B cell (primary cell): Measurements from ENCODE around the gene ARHGEF4. TPM values are rescaled to one million over a fixed set of nuclear protein-coding genes. Genes with fewer than 3 reads are reported as not detected.

ENCODE experiments used
- ATAC-seq: fragments of 200-7000 bp; cut with Tn5 transposase; one replicate; pipeline ENCODE4 v1.10.0; 2021; ENCODE audit warnings: low read depth, mild to moderate bottlenecking, moderate number of reproducible peaks, moderate library complexity
- CTCF ChIA-PET: fragments of 350-600 bp; sonication (Branson Sonifier 250); formaldehyde crosslinking; loops from one replicate; lab custom pipeline; 2021; ENCODE audit warnings: antibody characterized with exemption, inconsistent platforms; lab: Charles Lee
- POLR2A ChIA-PET: fragments of 350-600 bp; sonication (Branson Sonifier 250); formaldehyde crosslinking; loops from one replicate; lab custom pipeline; 2021; ENCODE audit warnings: antibody characterized with exemption; lab: Charles Lee
- DNase-seq: peaks from one replicate; pipeline ENCODE4 v3.0.0; 2013
- H2AFZ ChIP-seq: 2 replicates; pipeline ENCODE4 v1.6.1; 2012; ENCODE audit warnings: mild to moderate bottlenecking, low read depth, low read length; ENCODE audit not compliant: insufficient read depth, poor library complexity, severe bottlenecking
- H3K27ac ChIP-seq, 2 donors: 1 replicate in 1 of 2; 2 replicates in 1 of 2; pipeline ENCODE4 v1.5.1; 2012 to 2013; ENCODE audit warnings: low read length in 2 of 2, mild to moderate bottlenecking in 2 of 2, moderate library complexity in 1 of 2
- H3K27me3 ChIP-seq, 4 experiments: fragments of 200-600 bp in 1 of 4; sonication (generic) in 1 of 4; replicated peaks in 1 of 4; 1 replicate in 2 of 4; 2 replicates in 2 of 4; pipeline versions ENCODE4 v1.6.1 to v1.7.0; 2013 to 2016; ENCODE audit warnings: low read length in 3 of 4, mild to moderate bottlenecking in 2 of 4, mixed read lengths in 1 of 4, moderate library complexity in 1 of 4; ENCODE audit not compliant: insufficient read depth in 4 of 4, control insufficient read depth in 3 of 4; ENCODE audit errors: control extremely low read depth in 1 of 4
- H3K36me3 ChIP-seq, 2 experiments: replicated peaks in 1 of 2; 1 replicate in 1 of 2; 2 replicates in 1 of 2; pipeline versions ENCODE4 v1.6.1 to v1.7.1; 2013; ENCODE audit warnings: low read length in 1 of 2; ENCODE audit not compliant: insufficient read depth in 2 of 2, control insufficient read depth in 1 of 2; ENCODE audit errors: control extremely low read depth in 1 of 2, extremely low read depth in 1 of 2
- H3K4me1 ChIP-seq, 2 donors: fragments of 200-600 bp in 1 of 2; sonication (generic) in 1 of 2; 1 replicate in 1 of 2; 2 replicates in 1 of 2; pipeline versions ENCODE4 v1.5.1 to v1.6.1; 2013 to 2017; ENCODE audit warnings: low read length in 2 of 2; ENCODE audit not compliant: control insufficient read depth in 2 of 2, insufficient read depth in 2 of 2
- H3K4me2 ChIP-seq: replicated peaks from 2 replicates; pipeline ENCODE3; 2012; ENCODE audit warnings: mild to moderate bottlenecking, low read depth, low read length; ENCODE audit not compliant: poor library complexity, severe bottlenecking
- H3K4me3 ChIP-seq, 5 experiments: fragments of 200-600 bp in 1 of 5; sonication (generic) in 1 of 5; 1 replicate in 3 of 5; 2 replicates in 2 of 5; pipeline versions ENCODE4 v1.5.1 to v1.7.0; 2011 to 2016; ENCODE audit warnings: low read length in 4 of 5, mild to moderate bottlenecking in 4 of 5, low read depth in 2 of 5, control low read depth in 1 of 5, moderate library complexity in 1 of 5; ENCODE audit not compliant: insufficient read depth in 1 of 5; ENCODE audit errors: control extremely low read depth in 1 of 5, extremely low read depth in 1 of 5
- H3K79me2 ChIP-seq: fragments of 200-600 bp; sonication (generic); one replicate; pipeline ENCODE4 v1.6.0; 2016; ENCODE audit warnings: low read length; ENCODE audit not compliant: control insufficient read depth, insufficient read depth
- H3K9ac ChIP-seq: fragments of 200-600 bp; sonication (generic); 2 replicates; pipeline ENCODE4 v1.6.1; 2017; ENCODE audit warnings: mild to moderate bottlenecking, low read length, moderate library complexity
- H3K9me3 ChIP-seq, 3 donors: one replicate each; pipeline versions ENCODE4 v1.6.1 to v1.7.1; 2013; ENCODE audit warnings: low read length in 2 of 3; ENCODE audit not compliant: control insufficient read depth in 2 of 3, insufficient read depth in 1 of 3; ENCODE audit errors: control extremely low read depth in 1 of 3
- H4K20me1 ChIP-seq: 2 replicates; pipeline ENCODE4 v1.6.0; 2012; ENCODE audit warnings: mild to moderate bottlenecking, low read length; ENCODE audit not compliant: insufficient read depth, control insufficient read depth, poor library complexity, severe bottlenecking
- H3K27ac Mint-ChIP-seq: one replicate; pipeline ENCODE4 v1.8.0; 2021; ENCODE audit warnings: mixed read lengths
- H3K27me3 Mint-ChIP-seq: one replicate; pipeline ENCODE4 v1.8.0; 2021; ENCODE audit warnings: mixed read lengths
- H3K4me1 Mint-ChIP-seq: one replicate; pipeline ENCODE4 v1.8.0; 2021; ENCODE audit warnings: mixed read lengths
- H3K4me3 Mint-ChIP-seq: one replicate; pipeline ENCODE4 v1.8.0; 2021; ENCODE audit warnings: mixed read lengths
- H3K9me3 Mint-ChIP-seq: one replicate; pipeline ENCODE4 v1.8.0; 2022; ENCODE audit warnings: mixed read lengths; ENCODE audit not compliant: insufficient read depth
- EZH2 ChIP-seq: IDR thresholded peaks from 2 replicates; pipeline ENCODE4 v1.6.1; 2012; ENCODE audit warnings: borderline replicate concordance, low read depth, mild to moderate bottlenecking, moderate library complexity, low read length; ENCODE audit not compliant: insufficient read depth, poor library complexity, severe bottlenecking
- WGBS: methylation state at CpG from one replicate; pipeline ENCODE4 v1.1.5; 2013; ENCODE audit warnings: missing lambda C conversion rate; ENCODE audit not compliant: insufficient coverage; 5-methylcytosine and 5-hydroxymethylcytosine counted together
- intact Hi-C: fragments of 100-400 bp; cut with micrococcal nuclease; formaldehyde crosslinking; loops from one replicate; pipeline ENCODE4 v1.10.0; 2022
- polyA plus RNA-seq: library from polyadenylated mRNA; depleted of rRNA; stranded (reverse); fragments of >200 nt; gene quantifications from 2 replicates; pipeline ENCODE4 v1.2.3, GENCODE V29; 2012
- total RNA-seq, 2 donors: library from RNA; stranded (reverse); fragments of 120-200 nt in 1 of 2; gene quantifications; 1 replicate in 1 of 2; 2 replicates in 1 of 2; pipeline versions ENCODE4 v1.2.3 to v1.2.4, GENCODE V29; 2013 to 2022
- TF ChIP-seq, protein P1 (sequence below): fragments of 200-600 bp; IDR thresholded peaks from one replicate; pipeline ENCODE4 v1.8.0; 2022; ENCODE audit warnings: antibody characterized with exemption, mild to moderate bottlenecking

ARHGEF4 gene
- total and polyA plus RNA-seq, 2 donors (not counting 1 experiment from before 2014, with no cell fraction given): 2.1 TPM; not detected in 1

- H3K4me1 Mint-ChIP-seq: no peaks in the 10 kb centered on the region
- ChIA-PET CTCF (no interaction called here), POLR2A (no interaction called here)
- no peak overlapping the region for H3K4me3 Mint-ChIP-seq
- DNase-seq (no peak), ATAC-seq (no peak)
- Histone ChIP-seq H3K4me3 (no peak overlapping the region), H3K4me2 (no peak overlapping the region), H2AFZ (no peak overlapping the region), H4K20me1 (no peaks in the 10 kb centered on the region), H3K9me3 (peaks cover 0 to 9% (median 0%) of the 10 kb centered on the region in 3 donors), H3K9ac (no peak overlapping the region), H3K79me2 (no peaks in the 10 kb centered on the region), H3K4me1 (no peaks in the 10 kb centered on the region), H3K36me3 (no peaks in the 10 kb centered on the region), H3K27ac (no peak overlapping the region), H3K27me3 (peaks cover 0 to 21% (median 2%) of the 10 kb centered on the region in 4 experiments)
- peaks cover 27% of the 10 kb centered on the region for H3K27me3 Mint-ChIP-seq
- 83% methylated on average over 9 of the region's 9 CpGs for WGBS
- H3K9me3 Mint-ChIP-seq: peaks cover 6% of the 10 kb centered on the region
- TF ChIP-seq, protein P1, sequence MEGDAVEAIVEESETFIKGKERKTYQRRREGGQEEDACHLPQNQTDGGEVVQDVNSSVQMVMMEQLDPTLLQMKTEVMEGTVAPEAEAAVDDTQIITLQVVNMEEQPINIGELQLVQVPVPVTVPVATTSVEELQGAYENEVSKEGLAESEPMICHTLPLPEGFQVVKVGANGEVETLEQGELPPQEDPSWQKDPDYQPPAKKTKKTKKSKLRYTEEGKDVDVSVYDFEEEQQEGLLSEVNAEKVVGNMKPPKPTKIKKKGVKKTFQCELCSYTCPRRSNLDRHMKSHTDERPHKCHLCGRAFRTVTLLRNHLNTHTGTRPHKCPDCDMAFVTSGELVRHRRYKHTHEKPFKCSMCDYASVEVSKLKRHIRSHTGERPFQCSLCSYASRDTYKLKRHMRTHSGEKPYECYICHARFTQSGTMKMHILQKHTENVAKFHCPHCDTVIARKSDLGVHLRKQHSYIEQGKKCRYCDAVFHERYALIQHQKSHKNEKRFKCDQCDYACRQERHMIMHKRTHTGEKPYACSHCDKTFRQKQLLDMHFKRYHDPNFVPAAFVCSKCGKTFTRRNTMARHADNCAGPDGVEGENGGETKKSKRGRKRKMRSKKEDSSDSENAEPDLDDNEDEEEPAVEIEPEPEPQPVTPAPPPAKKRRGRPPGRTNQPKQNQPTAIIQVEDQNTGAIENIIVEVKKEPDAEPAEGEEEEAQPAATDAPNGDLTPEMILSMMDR: no peak
- no peak for TF ChIP-seq EZH2
- H3K27ac Mint-ChIP-seq: no peak overlapping the region
- intact Hi-C loops: no loop called here
These were observed 194.7 kb downstream of the ARHGEF4 start for GRCh38 chr2:131031431-131031841.

- peaks cover 0 to 25% (median 2%) of the 10 kb centered on the region in 4 experiments for H3K27me3 ChIP-seq
- CTCF ChIA-PET: no interaction called here
- H3K4me1 Mint-ChIP-seq: no peaks in the 10 kb centered on the region
- no peak for TF ChIP-seq EZH2
- TF ChIP-seq, protein P1: no peak
- H3K27me3 Mint-ChIP-seq: peaks cover 24% of the 10 kb centered on the region
- H3K36me3 ChIP-seq: no peaks in the 10 kb centered on the region
- no peak overlapping the region for H3K27ac ChIP-seq
- DNase-seq (no peak), ATAC-seq (no peak)
- no peak overlapping the region for H3K4me2 ChIP-seq
- POLR2A ChIA-PET: no interaction called here
- H3K27ac Mint-ChIP-seq: no peak overlapping the region
- peaks cover 0 to 9% (median 0%) of the 10 kb centered on the region in 3 donors for H3K9me3 ChIP-seq
- peaks cover 6% of the 10 kb centered on the region for H3K9me3 Mint-ChIP-seq
- intact Hi-C loops: no loop called here
- no peaks in the 10 kb centered on the region for H3K4me1 ChIP-seq
- H2AFZ ChIP-seq: no peak overlapping the region
- H4K20me1 ChIP-seq: no peaks in the 10 kb centered on the region
- H3K79me2 ChIP-seq: no peaks in the 10 kb centered on the region
- no peak overlapping the region for H3K4me3 Mint-ChIP-seq
- 74% methylated on average over 9 of the region's 9 CpGs for WGBS
- H3K4me3 ChIP-seq: no peak overlapping the region
- H3K9ac ChIP-seq: no peak overlapping the region
These were observed 195.2 kb downstream of the ARHGEF4 start for GRCh38 chr2:131031875-131032274.
